ENCODE data around the gene SSTR3.

SSTR3 gene

DNA sequence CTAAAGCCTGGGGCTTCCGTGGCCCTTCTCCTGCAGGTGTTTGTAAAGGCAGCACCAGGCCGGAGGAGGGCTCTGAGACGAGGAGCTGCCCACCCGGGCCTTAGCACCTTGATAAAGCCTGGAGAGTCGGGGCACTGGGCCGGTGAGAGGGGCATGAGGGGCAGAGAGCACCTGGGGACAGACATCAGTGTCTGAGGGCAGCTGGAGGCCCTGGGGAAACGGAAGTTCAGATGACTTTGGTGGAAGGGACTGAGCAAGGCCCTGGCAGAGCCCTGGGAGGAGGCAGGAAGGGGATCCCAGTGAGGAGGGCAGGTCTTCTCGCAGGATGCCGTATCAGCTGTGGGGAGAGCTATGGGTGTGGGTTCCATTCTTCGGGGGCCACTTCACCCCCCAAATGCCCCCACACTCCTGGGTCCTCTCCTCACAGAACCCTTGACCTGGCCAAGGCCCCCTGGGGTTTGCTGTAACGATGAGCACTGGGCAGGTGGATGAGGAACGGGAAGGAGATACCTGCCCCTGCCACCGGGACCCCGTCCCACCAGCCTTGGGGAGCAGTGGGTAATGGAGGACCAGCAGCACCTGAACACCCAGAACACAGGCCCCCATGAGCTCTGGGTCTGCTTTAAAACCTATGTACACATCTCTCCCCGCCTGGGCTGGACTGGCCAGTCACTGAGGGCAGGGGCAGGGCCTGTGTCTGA, 31.6 kb downstream of the SSTR3 start:
- H3K9me3 ChIP-seq (ENCODE audit: insufficient read depth, low read length), result no peaks in the 10 kb centered on the region
- TF ChIP-seq EZH2phosphoT487 (IDR thresholded peaks at IDR 0.05; ENCODE audit: low read depth), result no peak
- no peak overlapping the region for H3K4me3 ChIP-seq (ENCODE audit: low read length)
- H3K79me2 ChIP-seq (ENCODE audit: low read length), result no peaks in the 10 kb centered on the region
- H3K4me1 ChIP-seq (ENCODE audit: low read length), result peaks cover 17% of the 10 kb centered on the region
- H4K20me1 ChIP-seq (ENCODE audit: insufficient read depth, low read length), result no peaks in the 10 kb centered on the region
- H3K36me3 ChIP-seq (replicated peaks; ENCODE audit: low read depth, low read length), result no peaks in the 10 kb centered on the region
- H3K4me2 ChIP-seq (ENCODE audit: low read length), result no peak overlapping the region
- peaks cover 37% of the 10 kb centered on the region for H3K27me3 ChIP-seq (ENCODE audit: low read depth, low read length)
- no peak overlapping the region for H3K9ac ChIP-seq (ENCODE audit: low read length)
- no peak overlapping the region for H3K27ac ChIP-seq (ENCODE audit: low read length)
- no peak overlapping the region for H2AFZ ChIP-seq (ENCODE audit: low read depth, low read length)

GRCh38 chr22:37179622-37180420, 32.5 kb downstream of the SSTR3 start:
- H3K9me3 ChIP-seq (ENCODE audit: insufficient read depth, low read length), result no peaks in the 10 kb centered on the region
- no peaks in the 10 kb centered on the region for H3K36me3 ChIP-seq (replicated peaks; ENCODE audit: low read depth, low read length)
- no peaks in the 10 kb centered on the region for H3K79me2 ChIP-seq (ENCODE audit: low read length)
- H2AFZ ChIP-seq (ENCODE audit: low read depth, low read length), result no peak overlapping the region
- TF ChIP-seq EZH2phosphoT487 (IDR thresholded peaks at IDR 0.05; ENCODE audit: low read depth), result no peak
- TF ChIP-seq, protein P1, sequence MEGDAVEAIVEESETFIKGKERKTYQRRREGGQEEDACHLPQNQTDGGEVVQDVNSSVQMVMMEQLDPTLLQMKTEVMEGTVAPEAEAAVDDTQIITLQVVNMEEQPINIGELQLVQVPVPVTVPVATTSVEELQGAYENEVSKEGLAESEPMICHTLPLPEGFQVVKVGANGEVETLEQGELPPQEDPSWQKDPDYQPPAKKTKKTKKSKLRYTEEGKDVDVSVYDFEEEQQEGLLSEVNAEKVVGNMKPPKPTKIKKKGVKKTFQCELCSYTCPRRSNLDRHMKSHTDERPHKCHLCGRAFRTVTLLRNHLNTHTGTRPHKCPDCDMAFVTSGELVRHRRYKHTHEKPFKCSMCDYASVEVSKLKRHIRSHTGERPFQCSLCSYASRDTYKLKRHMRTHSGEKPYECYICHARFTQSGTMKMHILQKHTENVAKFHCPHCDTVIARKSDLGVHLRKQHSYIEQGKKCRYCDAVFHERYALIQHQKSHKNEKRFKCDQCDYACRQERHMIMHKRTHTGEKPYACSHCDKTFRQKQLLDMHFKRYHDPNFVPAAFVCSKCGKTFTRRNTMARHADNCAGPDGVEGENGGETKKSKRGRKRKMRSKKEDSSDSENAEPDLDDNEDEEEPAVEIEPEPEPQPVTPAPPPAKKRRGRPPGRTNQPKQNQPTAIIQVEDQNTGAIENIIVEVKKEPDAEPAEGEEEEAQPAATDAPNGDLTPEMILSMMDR (IDR thresholded peaks at IDR 0.05; ENCODE audit: low read depth, low read length), result no peak
- no peaks in the 10 kb centered on the region for H4K20me1 ChIP-seq (ENCODE audit: insufficient read depth, low read length)
- H3K27ac ChIP-seq (ENCODE audit: low read length), result no peak overlapping the region
- H3K4me3 ChIP-seq (ENCODE audit: low read length), result no peak overlapping the region
- H3K27me3 ChIP-seq (ENCODE audit: low read depth, low read length), result peaks cover 36% of the 10 kb centered on the region
- no peak overlapping the region for H3K9ac ChIP-seq (ENCODE audit: low read length)
- H3K4me1 ChIP-seq (ENCODE audit: low read length), result peaks cover 17% of the 10 kb centered on the region
- H3K4me2 ChIP-seq (ENCODE audit: low read length), result no peak overlapping the region

- H3K4me3 ChIP-seq (ENCODE audit: low read length), result no peak overlapping the region
- H3K4me2 ChIP-seq (ENCODE audit: low read length), result no peak overlapping the region
- H4K20me1 ChIP-seq (ENCODE audit: insufficient read depth, low read length), result no peaks in the 10 kb centered on the region
- TF ChIP-seq, protein P1 (IDR thresholded peaks at IDR 0.05; ENCODE audit: low read depth, low read length), result no peak
- no peak for TF ChIP-seq EZH2phosphoT487 (IDR thresholded peaks at IDR 0.05; ENCODE audit: low read depth)
- H3K79me2 ChIP-seq (ENCODE audit: low read length), result no peaks in the 10 kb centered on the region
- no peak overlapping the region for H2AFZ ChIP-seq (ENCODE audit: low read depth, low read length)
- H3K9me3 ChIP-seq (ENCODE audit: insufficient read depth, low read length), result no peaks in the 10 kb centered on the region
- no peak overlapping the region for H3K9ac ChIP-seq (ENCODE audit: low read length)
- no peaks in the 10 kb centered on the region for H3K36me3 ChIP-seq (replicated peaks; ENCODE audit: low read depth, low read length)
- H3K27me3 ChIP-seq (ENCODE audit: low read depth, low read length), result peaks cover 33% of the 10 kb centered on the region
- H3K4me1 ChIP-seq (ENCODE audit: low read length), result peaks cover 17% of the 10 kb centered on the region
- H3K27ac ChIP-seq (ENCODE audit: low read length), result no peak overlapping the region
Observed at GRCh38 chr22:37179126-37179470, 33.2 kb downstream of the SSTR3 start.

- Histone ChIP-seq H3K4me2 (ENCODE audit: low read length) (no peak overlapping the region), H3K4me3 (ENCODE audit: low read length) (no peak overlapping the region), H3K9me3 (ENCODE audit: insufficient read depth, low read length) (no peaks in the 10 kb centered on the region), H3K27ac (ENCODE audit: low read length) (no peak overlapping the region), H3K36me3 (replicated peaks; ENCODE audit: low read depth, low read length) (no peaks in the 10 kb centered on the region), H2AFZ (ENCODE audit: low read depth, low read length) (no peak overlapping the region), H3K79me2 (ENCODE audit: low read length) (no peaks in the 10 kb centered on the region), H3K4me1 (ENCODE audit: low read length) (peaks cover 17% of the 10 kb centered on the region), H4K20me1 (ENCODE audit: insufficient read depth, low read length) (no peaks in the 10 kb centered on the region), H3K27me3 (ENCODE audit: low read depth, low read length) (peaks cover 30% of the 10 kb centered on the region), H3K9ac (ENCODE audit: low read length) (no peak overlapping the region)
- TF ChIP-seq, protein P1 (IDR thresholded peaks at IDR 0.05; ENCODE audit: low read depth, low read length), result no peak
- TF ChIP-seq EZH2phosphoT487 (IDR thresholded peaks at IDR 0.05; ENCODE audit: low read depth), result no peak
Observed at GRCh38 chr22:37178350-37179125, 33.7 kb downstream of the SSTR3 start.

Data from OCI-LY3 (cell line).